Hypothalamus (tissue), 51 donors: Measurements from ENCODE around the gene COA1.
"Not testable (repeated sequence)": the region's sequence is repeated elsewhere in the genome, so short reads cannot be mapped to it uniquely, and the experiment has no call there.

Experiments
- DNase-seq, 51 donors: peaks; one replicate each; lab custom pipeline; 2025; lab: John Stamatoyannopoulos, UW

COA1 gene

GRCh38 chr7:43693687-43694398 is 35.5 kb downstream of the COA1 start:
- DNase-seq, result no peak

DNA sequence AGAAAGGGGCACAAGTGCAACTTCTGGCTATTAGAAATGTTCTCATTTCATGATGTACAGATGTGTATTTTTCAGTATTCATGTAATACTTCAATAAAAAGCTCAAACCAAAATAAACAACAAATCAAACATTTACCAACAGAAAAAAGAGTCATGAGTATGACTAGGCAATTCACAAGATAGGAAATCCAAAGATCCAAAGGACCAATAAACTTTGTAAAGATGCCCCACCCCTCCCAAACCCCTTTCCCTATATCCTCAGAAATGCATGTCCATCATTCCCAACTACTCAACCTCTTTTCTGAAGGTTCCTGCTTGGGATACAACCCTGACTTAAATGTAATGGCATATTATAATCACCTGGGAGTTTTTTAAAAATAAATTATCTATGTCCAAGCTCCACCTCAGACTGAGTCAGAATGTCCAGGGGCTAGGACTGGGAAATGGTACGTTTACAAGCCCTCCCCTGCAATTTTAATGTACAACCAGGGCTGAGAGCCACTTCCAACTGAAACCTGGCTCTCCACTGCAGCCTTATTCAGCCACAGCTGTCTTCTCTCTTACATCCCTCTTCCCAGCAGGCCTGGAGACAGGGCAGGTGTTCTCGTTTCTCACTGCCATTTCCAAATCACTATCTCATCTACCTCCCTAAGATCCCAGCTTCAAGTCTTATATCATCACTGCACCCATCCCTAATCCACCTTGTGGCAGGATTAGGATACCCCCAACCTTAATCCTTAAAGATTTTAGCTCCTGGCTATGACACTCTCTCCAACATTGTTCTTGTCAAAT is 36.5 kb downstream of the COA1 start:
- DNase-seq, result no peak

GRCh38 chr7:43691611-43692010 is 37.7 kb downstream of the COA1 start:
- no peak for DNase-seq

DNA sequence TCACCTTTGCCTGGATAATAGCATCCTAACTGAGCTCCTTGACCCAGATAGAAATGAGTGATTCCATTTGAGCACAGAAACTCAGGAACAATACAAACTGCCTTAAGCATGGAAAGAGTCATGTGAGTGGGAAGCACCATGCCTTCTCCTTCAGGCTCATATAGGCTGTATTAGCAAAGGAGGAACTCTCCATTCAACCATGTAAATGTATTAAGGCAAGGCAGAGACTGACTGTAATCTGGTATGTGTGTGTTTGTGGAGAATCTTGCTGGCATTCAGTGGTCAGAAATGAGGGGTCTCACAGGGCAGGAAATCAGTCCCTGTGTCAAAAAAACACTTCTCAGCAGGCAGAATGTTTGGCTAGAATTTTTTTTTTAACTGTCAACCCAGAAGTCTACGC is 40.2 kb downstream of the COA1 start:
- DNase-seq, result no peak

DNA sequence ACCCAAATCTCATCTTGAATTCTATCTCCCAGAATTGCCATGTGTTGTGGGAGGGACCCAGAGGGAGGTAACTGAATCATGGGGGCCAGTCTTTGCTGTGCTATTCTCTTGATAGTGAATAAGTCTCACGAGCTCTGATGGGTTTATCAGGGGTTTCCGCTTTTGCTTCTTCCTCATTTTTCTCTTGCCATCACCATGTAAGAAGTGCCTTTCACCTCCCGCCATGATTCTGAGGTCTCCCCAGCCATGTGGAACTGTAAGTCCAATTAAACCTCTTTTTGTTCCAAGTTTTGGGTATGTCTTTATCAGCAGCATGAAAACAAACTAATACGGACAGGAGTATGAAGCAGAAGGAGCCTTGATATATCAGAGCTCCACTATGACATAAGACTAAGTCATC is 41.5 kb downstream of the COA1 start:
- DNase-seq, result not testable (repeated sequence)

- DNase-seq, result no peak
Measured at GRCh38 chr7:43686991-43687390, 42.3 kb downstream of the COA1 start.

DNA sequence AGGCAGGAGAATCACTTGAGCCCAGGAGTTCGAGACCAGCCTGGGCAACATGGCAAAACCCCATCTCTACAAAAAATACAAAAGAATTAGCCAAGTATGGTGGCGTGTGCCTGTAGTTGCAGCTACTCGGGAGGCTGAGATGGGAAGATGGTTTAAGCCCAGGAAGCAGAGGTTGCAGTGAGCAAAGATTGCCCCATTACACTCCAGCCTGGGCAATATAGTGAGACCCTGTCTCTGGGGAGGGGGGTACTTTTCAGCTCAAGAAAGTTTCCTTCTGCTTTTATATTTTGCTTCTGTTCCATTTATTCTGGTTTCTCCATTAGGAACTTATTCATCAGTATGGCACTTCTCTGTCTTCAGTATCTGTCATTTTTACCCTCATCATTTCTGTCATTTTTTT is 48.6 kb downstream of the COA1 start:
- DNase-seq, result no peak

DNA sequence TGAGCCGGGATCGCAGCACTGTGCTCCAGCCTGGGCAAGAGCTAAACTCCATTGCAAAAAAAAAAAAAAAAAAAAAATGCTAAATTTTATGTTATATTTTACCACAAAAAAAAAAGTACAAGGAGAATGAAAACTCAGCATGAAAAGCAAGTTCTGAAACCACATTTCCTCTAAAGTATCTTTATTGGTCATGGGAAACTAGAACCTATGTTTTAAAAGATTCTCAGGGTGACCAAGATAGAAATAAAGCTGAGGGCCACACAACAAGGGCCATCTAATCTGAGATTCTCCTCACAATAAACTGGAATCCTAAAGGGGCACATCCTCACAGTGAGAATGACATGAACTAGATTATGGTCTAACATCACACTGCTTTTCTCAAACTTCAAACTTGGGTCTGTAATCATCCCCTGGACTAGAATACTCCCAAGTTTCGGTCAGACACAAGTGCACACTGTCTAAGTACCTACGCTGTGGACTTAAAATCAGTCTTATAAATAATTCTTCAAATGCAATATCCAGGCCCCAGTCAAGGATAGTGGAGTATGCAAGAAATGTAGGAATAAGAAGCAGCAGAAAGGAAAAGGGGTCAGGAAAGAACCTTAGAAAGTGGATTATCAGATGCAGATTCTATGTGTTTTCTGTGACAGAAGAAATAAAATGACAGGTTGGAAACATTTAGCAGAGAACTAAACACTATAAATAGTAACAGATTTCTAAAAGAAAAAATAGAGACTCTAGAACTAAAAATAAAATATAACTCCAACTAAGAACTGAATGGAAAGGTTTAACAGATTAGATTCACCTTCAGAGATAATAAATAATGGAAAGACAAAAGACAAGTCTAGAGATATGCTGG is 49.9 kb downstream of the COA1 start:
- no peak for DNase-seq

- no peak for DNase-seq
Measured at GRCh38 chr7:43678315-43678714, 51.0 kb downstream of the COA1 start.

GRCh38 chr7:43677864-43678263 is 51.5 kb downstream of the COA1 start:
- no peak for DNase-seq

DNA sequence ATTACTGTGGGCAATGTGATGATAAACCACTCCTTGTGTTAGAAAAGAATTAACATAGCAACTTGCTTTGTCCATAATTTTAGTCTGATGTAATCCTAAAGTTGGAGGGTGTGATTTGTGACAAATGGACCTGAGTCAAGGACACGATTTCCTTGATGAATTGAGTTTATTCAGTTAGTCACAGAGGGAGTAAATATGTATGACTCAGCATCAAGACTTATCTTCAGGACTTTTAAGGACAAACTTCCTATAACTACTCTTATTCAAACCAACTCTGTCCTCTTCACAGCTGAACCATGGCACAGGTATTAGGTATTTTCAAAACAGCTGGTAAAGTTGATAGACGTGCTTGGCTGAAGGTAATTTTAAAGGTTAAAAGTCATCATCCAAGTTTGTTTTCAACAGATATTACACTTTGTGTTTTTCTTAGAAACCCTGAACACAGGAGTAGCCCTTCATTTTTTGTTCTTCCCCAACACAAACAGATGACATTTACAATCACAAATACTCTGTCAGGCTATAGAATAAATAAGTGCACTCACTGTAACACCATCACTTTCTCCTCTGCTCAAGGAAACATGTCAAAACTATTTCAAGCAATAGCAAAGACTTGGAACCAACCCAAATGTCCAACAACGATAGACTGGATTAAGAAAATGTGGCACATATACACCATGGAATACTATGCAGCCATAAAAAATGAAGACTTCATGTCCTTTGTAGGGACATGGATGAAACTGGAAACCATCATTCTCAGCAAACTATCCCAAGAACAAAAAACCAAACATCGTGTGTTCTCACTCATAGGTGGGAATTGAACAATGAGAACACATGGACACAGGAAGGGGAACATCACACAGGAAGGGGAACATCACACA is 54.5 kb downstream of the COA1 start:
- no peak for DNase-seq

DNA sequence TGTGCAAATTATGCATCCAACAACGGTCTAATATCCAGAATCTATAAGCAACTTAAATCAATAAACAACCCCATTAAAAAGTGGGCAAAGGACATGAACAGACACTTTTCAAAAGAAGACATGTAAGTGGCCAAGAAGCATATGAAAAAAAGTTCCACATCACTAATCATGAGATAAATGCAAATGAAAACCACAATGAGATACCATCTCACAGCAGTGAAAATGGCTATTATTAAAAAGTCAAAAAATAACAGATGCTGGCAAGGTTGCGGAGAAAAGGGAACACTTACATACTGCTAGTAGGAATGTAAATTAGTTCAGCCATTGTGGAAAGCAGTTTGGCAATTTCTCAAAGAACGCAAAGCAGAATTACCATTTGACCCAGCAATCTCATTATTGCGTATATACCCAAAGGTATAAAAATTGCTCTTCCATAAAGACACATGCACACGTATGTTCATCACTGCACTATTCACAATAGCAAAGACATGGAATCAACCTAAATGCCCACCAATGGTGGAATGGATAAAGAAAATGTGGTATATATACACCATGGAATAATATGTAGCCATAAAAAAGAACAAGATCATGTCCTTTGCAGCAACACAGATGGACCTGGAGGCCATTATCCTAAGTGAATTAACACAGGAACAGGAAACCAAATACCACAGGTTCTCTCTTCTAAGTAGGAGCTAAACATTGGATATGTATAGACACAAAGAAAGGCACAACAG is 55.9 kb downstream of the COA1 start:
- not testable (repeated sequence) for DNase-seq

DNA sequence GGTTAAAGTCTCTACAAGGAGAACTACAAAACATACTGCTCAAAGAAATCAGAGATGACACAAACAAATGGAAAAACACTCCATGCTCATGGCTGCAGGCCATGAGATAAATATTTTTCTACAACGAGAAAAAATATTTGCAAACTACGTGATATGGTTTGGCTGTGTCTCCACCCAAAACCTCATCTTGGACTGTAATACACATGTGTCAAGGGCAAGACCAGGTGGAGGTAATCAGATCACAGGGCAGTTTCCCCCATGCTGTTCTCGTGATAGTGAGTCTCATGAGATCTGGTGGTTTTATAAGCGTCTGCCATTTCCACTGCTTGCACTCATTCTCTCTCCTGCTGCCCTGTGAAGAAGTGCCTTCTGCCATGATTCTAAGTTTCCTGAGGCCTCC is 57.8 kb downstream of the COA1 start:
- no peak for DNase-seq

- peak in 2 of 51 donors; percentile 24 to 50 for DNase-seq
Measured at GRCh38 chr7:43669286-43670081, 59.8 kb downstream of the COA1 start.

DNA sequence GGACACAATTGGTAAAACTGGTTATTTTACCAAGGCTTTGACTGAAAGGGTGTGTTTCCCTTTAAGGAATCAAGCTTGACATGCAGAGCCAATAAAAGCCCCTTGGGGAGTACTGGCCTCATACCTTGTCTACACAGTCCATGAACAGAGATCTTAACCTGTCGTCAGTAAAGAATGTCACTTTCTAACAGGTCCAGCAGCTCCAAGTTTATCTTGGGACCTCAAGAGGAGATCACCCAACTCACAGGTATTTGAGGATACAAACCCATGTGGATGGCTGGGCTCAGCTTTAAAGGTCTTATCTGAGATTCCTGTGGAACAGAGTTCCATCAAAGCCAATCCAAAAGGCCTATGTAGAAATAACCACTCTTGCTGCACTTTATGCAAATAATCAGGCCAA is 61.3 kb downstream of the COA1 start:
- no peak for DNase-seq

DNA sequence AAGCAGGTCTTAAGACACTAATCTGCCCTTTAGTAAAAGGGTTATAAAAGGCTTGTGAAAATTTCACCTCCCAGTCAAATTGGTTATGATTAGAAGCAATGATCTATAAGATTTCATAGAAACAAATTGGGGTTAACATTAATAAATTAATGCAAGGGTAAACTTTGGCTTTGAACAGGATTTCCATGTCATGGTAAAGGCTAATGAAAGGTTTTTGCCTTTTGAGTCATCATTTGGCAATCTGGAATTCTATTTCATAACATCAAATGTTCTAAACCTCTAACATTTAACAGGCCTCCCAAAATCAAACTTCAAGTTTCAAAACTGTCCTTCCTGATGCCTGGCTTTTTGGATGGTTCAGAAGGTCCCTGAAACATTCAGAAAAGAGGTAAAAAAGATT is 62.4 kb downstream of the COA1 start:
- DNase-seq, result no peak

DNA sequence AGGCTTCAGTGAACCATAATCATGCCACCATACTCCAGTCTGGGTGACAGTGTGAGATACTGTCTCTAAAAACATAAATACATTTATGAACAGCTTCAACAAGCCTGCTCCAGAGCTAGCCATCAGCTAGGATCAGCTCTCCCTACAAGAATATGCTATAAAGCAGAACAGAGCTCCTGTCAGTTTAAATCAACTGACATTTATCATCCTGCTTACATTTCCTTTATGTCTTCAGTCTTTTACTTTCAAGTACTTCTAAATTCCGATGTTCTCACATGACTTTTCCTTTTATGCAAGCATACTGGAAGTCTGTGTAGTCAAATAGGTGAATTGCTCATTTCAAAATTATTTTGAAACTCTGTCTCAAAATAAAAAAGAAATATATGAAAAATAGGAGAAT is 64.6 kb downstream of the COA1 start:
- DNase-seq, result no peak

DNA sequence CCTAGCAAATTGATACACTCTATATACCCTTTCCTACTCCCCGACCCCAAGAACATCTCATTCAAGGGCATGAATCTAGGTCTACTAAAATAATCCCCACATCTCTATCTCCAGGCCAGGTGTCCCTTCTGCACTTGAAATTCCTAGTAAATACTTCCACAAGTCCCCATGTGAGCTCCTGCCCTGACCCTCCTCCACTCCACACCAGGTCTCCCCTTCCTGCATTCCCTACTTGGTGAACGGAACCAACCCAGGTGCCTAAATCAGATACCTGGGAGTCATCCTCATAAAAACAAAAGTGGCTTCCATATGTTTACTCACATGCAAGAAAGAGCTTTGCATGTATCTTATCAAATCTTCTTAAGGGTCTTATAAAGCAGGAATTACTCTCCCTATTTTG is 69.2 kb downstream of the COA1 start:
- DNase-seq, result no peak

DNA sequence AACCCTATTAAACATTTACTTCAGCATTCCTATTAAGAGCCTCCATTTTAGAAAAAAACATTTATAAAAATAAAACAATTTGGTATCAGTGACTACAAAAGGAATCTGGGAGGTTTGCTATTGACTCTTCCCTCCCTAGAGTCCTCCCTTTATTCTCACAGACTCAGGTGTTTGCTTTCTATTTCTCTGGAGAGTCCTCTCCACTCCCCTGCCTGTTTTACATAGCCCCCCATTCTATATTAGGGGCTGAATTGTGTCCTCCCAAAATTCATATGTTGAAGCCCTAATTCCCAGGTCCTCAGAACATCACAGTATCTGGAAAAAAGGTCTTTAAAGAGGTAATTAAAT is 69.8 kb downstream of the COA1 start:
- no peak for DNase-seq
